ENCODE data around the gene DOK3. TPM values are rescaled to one million over a fixed set of nuclear protein-coding genes. Genes with fewer than 3 reads are reported as not detected.

DOK3 gene
- total RNA-seq, 4 donors from 2014 or later, result 0.60 to 17.2 (median 7.8) TPM

- Histone ChIP-seq H3K4me3 (no peak overlapping the region), H3K4me1 (peaks cover 11 to 23% (median 19%) of the 10 kb centered on the region in 4 donors), H3K27me3 (no peaks in the 10 kb centered on the region), H3K9me3 (no peaks in the 10 kb centered on the region), H3K27ac (no peak overlapping the region), H3K36me3 (peaks cover 0 to 44% (median 14%) of the 10 kb centered on the region in 4 donors)
- no peak for DNase-seq
- intact Hi-C loops (cut with DNase I; ENCODE audit: low total_unique reads) (no loop called here), in situ Hi-C loops (cut with MboI; ENCODE audit: low pct_ligation_motif_present in 1 of 4, low pct_unique_long_range_greater_than_20kb in 1 of 4, low sequenced_read_pairs in 3 of 4) (loop anchor here in 1 of 4 donors (25.0 kb wide), 1 partner anchor 127 kb away; the partner anchor contains the start of gene SLC34A1)
- WGBS, 2 donors (ENCODE audit: low coverage in 1 of 2), result 94 to 100% methylated on average over 1 to 11 of the region's 11 CpGs
- TF ChIP-seq POLR2AphosphoS5 (IDR thresholded peaks at IDR 0.05) (no peak), EP300 (IDR thresholded peaks at IDR 0.05; ENCODE audit: low read depth) (no peak)
These were observed 4.9 kb upstream of the DOK3 start for GRCh38 chr5:177514541-177514940.

- no peak for DNase-seq
- TF ChIP-seq CTCF (IDR thresholded peaks at IDR 0.05) (no peak), EP300 (IDR thresholded peaks at IDR 0.05; ENCODE audit: low read depth) (no peak), POLR2A (IDR thresholded peaks at IDR 0.05) (no peak), POLR2AphosphoS5 (IDR thresholded peaks at IDR 0.05) (no peak)
- Histone ChIP-seq H3K27me3 (no peaks in the 10 kb centered on the region), H3K4me1 (peaks cover 8 to 18% (median 13%) of the 10 kb centered on the region in 4 donors), H3K27ac (no peak overlapping the region), H3K4me3 (no peak overlapping the region), H3K36me3 (peaks cover 0 to 44% (median 14%) of the 10 kb centered on the region in 4 donors), H3K9me3 (no peaks in the 10 kb centered on the region)
- 85 to 97% methylated on average over 4 to 15 of the region's 15 CpGs for WGBS, 2 donors (ENCODE audit: low coverage in 1 of 2)
- in situ Hi-C loops (cut with MboI; ENCODE audit: low pct_ligation_motif_present in 1 of 4, low pct_unique_long_range_greater_than_20kb in 1 of 4, low sequenced_read_pairs in 3 of 4) (loop anchor here in 1 of 4 donors (25.0 kb wide), 1 partner anchor 126 kb away; the partner anchor contains the start of gene SLC34A1), intact Hi-C loops (cut with DNase I; ENCODE audit: low total_unique reads) (no loop called here)
These were observed 3.9 kb upstream of the DOK3 start for GRCh38 chr5:177513500-177513899.

GRCh38 chr5:177512736-177513380 is 3.2 kb upstream of the DOK3 start:
- TF ChIP-seq EP300 (IDR thresholded peaks at IDR 0.05; ENCODE audit: low read depth) (no peak), CTCF (IDR thresholded peaks at IDR 0.05) (no peak), POLR2A (IDR thresholded peaks at IDR 0.05) (no peak), POLR2AphosphoS5 (IDR thresholded peaks at IDR 0.05) (no peak)
- peaks cover 0 to 44% (median 14%) of the 10 kb centered on the region in 4 donors for H3K36me3 ChIP-seq
- intact Hi-C loops (cut with DNase I; ENCODE audit: low total_unique reads) (no loop called here), in situ Hi-C loops (cut with MboI; ENCODE audit: low pct_ligation_motif_present in 1 of 4, low pct_unique_long_range_greater_than_20kb in 1 of 4, low sequenced_read_pairs in 3 of 4) (loop anchor here in 1 of 4 donors (25.0 kb wide), 1 partner anchor 126 kb away; the partner anchor contains the start of gene SLC34A1)
- H3K27ac ChIP-seq, result no peak overlapping the region
- H3K4me3 ChIP-seq, result no peak overlapping the region
- H3K27me3 ChIP-seq, result no peaks in the 10 kb centered on the region
- H3K4me1 ChIP-seq, result peaks cover 8 to 18% (median 13%) of the 10 kb centered on the region in 4 donors
- WGBS, 2 donors (ENCODE audit: low coverage in 1 of 2), result 87% methylated on average over 16 of the region's 16 CpGs; no CpG with 5 or more reads in 1 of the 2 donors
- H3K9me3 ChIP-seq, result no peaks in the 10 kb centered on the region
- DNase-seq, result no peak

GRCh38 chr5:177511796-177512675 is 2.4 kb upstream of the DOK3 start:
- peaks cover 8 to 18% (median 13%) of the 10 kb centered on the region in 4 donors for H3K4me1 ChIP-seq
- H3K36me3 ChIP-seq, result peaks cover 0 to 44% (median 14%) of the 10 kb centered on the region in 4 donors
- TF ChIP-seq CTCF (IDR thresholded peaks at IDR 0.05) (no peak), EP300 (IDR thresholded peaks at IDR 0.05; ENCODE audit: low read depth) (no peak), POLR2AphosphoS5 (IDR thresholded peaks at IDR 0.05) (no peak), POLR2A (IDR thresholded peaks at IDR 0.05) (no peak)
- H3K27ac ChIP-seq, result no peak overlapping the region
- intact Hi-C loops (cut with DNase I; ENCODE audit: low total_unique reads) (no loop called here), in situ Hi-C loops (cut with MboI; ENCODE audit: low pct_ligation_motif_present in 1 of 4, low pct_unique_long_range_greater_than_20kb in 1 of 4, low sequenced_read_pairs in 3 of 4) (loop anchor here in 1 of 4 donors (25.0 kb wide), 1 partner anchor 125 kb away; the partner anchor contains the start of gene SLC34A1)
- H3K4me3 ChIP-seq, result no peak overlapping the region
- H3K27me3 ChIP-seq, result no peaks in the 10 kb centered on the region
- no peaks in the 10 kb centered on the region for H3K9me3 ChIP-seq
- 96% methylated on average over 33 of the region's 34 CpGs; no CpG with 5 or more reads in 1 of the 2 donors for WGBS, 2 donors (ENCODE audit: low coverage in 1 of 2)
- no peak for DNase-seq

All from transverse colon (tissue), 4 donors.